H1 (cell line): ENCODE measurements around the gene LRBA. TPM values are rescaled to one million over a fixed set of nuclear protein-coding genes. Genes with fewer than 3 reads are reported as not detected.

Source experiments
- BACH1 ChIP-seq: IDR thresholded peaks from 2 replicates; pipeline ENCODE4 v1.6.1; 2012; ENCODE audit warnings: low read length, improper control_type of control experiment
- CEBPB ChIP-seq: IDR thresholded peaks from 2 replicates; pipeline ENCODE4 v1.6.1; 2012; ENCODE audit warnings: low read depth, low read length
- GABPA ChIP-seq: IDR thresholded peaks from 2 replicates; pipeline ENCODE4 v1.6.1; 2011; ENCODE audit warnings: mild to moderate bottlenecking, low read length, moderate library complexity, borderline replicate concordance; ENCODE audit not compliant: insufficient read depth
- RBBP5 ChIP-seq: IDR thresholded peaks from 2 replicates; pipeline ENCODE4 v1.7.1; 2012; ENCODE audit warnings: low read depth, mild to moderate bottlenecking, inconsistent platforms, low read length, moderate library complexity, borderline replicate concordance
- polyA plus RNA-seq, 7 experiments: library from polyadenylated mRNA; depleted of rRNA in 3 of 7; stranded (reverse) in 5 of 7; unstranded in 2 of 7; fragments of >200 nt in 5 of 7; fragments of 200-250 nt in 2 of 7; gene quantifications; 1 replicate in 5 of 7; 2 replicates in 1 of 7; 4 replicates in 1 of 7; pipeline versions ENCODE4 v1.2.1 to v1.2.3, GENCODE V29; 2011 to 2013; ENCODE audit warnings: missing spikeins in 2 of 7, mixed read lengths in 2 of 7
- total RNA-seq: library from RNA; stranded (reverse); fragmentation: NEBNext Ultra II Directional; extraction: Animal tissue kit (Norgen Biotek cat#: 25700); gene quantifications from 2 replicates; pipeline ENCODE4 v1.2.1, GENCODE V29; 2021
- TF ChIP-seq, protein P1 (sequence below): IDR thresholded peaks from 2 replicates; pipeline ENCODE4 v1.6.1; 2012; ENCODE audit warnings: inconsistent platforms

Gene LRBA
- total and polyA plus RNA-seq, 2 of the 8 experiments (the other 6 are each of a cell fraction or from before 2014, with no cell fraction given), result 54.6 to 83.2 TPM

DNA sequence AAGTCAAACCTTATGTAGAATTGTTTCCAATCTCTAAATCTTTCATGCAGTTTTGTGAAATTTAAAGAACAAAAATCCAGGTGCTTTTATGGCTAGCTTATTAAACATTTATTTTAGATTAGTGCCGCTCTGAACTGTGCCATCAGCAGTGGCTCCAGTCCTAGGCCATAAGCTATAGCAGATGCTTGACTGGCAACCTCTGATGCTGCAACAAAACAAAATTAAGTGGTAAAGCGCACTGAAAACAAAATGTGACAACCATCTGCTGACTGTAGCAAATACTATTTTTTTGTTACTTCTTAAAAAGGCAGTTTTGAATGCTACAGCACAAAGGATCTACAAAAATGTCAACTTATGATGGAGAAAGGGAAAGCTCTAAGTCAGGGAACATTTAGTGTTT lies 699.4 kb downstream of the LRBA start (continued):
- TF ChIP-seq BACH1, result no peak
- TF ChIP-seq GABPA, result no peak
- no peak for TF ChIP-seq CEBPB
- no peak for TF ChIP-seq RBBP5
- TF ChIP-seq, protein P1, sequence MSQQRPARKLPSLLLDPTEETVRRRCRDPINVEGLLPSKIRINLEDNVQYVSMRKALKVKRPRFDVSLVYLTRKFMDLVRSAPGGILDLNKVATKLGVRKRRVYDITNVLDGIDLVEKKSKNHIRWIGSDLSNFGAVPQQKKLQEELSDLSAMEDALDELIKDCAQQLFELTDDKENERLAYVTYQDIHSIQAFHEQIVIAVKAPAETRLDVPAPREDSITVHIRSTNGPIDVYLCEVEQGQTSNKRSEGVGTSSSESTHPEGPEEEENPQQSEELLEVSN, result no peak
- TF ChIP-seq, all 59 proteins: peak for 0
